Activated CD4-positive, alpha-beta T cell treated with anti-CD3 and anti-CD28 coated beads, Interleukin-2, amount 50 U/mL, for 16 hours (primary cell): Measurements from ENCODE around the gene ATF6.

Source experiments
- DNase-seq: peaks from one replicate; pipeline ENCODE4 v3.0.0-alpha.2; 2020

The ATF6 gene

DNA sequence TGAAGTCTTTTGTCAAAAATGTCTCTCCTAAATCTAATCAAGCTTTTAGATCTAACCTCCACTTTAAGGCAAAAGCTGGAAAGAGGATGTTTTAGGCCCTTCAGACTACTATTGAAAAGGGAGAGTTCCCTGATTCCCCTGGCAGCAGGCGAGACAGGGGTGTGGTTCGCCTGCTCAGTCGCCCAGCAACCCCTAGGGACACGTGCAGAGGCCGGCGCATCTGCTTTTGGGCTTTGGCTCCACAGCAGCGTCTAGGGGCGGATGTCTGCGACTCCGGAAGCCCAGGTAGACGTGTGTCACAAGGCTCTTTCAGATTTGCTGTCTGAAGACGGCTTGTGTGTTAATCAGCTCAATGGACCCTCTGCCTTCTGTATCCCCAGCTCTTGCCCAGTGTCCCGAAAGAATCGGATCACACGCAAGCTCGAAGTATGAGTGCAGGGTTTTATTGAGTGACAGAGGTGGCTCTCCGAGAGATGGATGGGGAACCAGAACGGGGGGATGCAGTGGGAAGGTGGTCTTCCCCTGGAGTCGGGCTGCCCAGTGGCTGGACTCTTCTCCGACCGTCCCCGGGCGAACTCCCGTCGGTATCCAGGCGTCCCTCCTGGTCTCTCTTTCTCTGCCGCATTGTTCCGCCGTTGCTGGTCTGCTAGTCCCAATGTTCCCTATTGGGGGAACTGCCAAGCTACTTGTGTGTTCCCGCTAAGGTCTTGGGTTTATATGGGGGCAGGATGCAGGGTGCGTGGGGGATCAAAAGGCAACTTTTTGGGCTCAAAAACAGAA is 212.1 kb downstream of the ATF6 start:
- no peak for DNase-seq

DNA sequence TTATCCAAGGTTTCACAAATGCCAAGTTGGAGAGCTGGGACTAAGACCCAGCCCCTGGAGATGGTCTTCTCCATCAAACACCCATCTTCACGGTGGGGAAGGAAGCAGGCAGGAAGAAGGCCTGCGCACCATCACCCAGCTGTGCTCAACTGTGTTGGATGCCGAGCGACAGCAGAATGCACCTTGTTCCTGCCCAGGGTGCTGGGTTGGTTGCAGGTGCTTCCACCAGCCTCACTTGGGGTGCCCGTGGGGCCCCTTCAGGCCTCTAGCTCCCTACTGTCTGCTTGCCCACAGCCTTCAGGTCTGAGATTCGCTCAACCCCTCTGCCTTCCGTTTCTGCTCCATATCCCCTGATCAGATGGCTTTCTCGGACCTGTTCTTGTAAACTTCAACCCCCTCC is 215.0 kb downstream of the ATF6 start:
- no peak for DNase-seq

DNA sequence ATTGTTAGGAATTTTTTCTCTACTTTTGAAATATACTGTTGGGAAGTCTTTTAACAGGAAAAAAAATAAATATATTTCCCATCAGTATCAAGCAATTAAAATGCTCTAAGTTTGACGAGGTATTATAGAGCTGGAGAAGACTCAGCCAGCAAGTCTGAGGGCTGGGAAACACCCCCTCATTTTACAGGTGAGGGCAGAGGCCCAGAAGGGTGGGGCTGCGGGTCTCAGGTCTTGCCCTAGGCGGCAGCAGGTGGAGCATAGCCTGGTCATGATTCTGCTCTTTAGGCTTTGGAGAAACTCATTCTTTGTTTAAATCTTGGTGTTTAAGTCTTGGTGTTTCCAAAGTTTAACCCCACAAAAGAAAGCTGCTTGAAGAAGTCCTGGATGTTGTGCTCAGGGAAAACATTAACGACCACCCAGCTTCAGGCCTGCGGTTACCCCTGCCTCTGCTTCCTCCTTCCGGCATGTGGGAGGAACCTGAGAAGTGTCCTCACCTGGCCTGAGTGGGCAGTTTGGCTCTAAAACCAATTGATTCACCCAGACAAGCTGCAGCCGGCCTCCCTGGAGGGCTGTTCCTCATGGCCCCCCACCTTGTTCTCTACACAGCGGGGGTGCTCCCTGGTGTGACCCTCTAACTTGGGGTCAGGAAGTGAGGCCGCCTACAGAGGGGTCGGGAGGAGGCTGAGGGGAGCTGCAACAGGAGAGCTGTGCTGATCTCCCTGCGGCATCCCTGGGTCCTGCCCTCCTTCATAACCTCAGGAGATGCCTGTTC is 215.8 kb downstream of the ATF6 start:
- DNase-seq = no peak

DNA sequence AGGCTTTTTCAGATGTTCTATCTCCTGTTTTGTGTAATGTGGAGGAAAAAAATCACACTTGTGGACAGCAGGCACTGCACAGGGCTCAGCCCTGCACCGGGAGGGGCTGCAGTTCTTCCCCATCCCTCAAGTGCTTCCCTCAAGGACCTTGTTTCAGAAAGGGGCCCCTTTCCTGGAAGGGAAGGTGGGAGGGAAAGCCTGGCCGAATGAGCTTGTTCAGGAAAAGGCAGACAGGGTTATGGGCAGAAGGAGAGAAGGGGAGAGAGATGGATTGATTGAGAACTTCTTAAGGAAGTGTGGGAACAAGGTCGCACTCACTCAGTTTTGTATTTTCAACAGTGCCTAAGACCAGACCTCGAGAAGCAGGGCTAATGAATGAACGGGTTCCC is 216.4 kb downstream of the ATF6 start:
- DNase-seq = no peak

DNA sequence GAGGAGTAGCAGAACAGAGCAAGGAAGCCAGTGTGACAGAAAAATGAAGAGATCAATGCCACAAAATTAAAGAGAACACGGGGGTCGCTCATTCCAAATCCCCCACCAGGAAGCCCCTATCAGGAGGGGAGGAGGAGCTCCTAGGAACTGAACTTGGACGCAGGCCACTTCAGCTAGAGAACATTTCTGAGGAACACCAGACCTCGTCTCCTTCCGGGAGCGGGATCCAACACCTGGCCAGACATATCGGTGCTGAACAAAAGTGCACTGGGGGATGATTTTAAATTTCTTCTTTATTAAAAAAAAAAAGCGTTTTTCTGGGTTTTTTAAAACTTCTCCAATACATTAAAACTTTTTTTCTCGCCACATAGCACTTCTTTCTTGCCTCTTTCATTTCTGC is 216.8 kb downstream of the ATF6 start:
- no peak for DNase-seq

DNA sequence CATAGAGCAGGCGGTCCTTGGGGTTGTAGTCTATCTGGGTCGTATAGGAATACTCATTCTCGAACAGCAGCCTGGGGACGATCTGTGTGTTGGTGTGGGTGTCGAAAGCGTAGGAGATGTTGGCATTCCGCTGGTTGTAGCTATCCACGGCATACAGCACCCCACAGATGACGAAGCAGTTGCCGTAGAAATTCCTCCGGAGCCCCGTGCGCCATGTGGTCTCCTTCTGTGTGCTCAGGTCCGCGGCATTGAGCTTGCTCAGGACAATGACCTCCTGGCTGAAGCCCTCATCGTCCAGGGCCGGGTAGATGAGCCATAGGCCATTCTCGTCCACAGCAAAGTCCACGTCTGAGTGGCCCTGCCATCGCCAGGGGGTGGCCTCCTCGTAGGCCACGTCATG is 217.6 kb downstream of the ATF6 start:
- no peak for DNase-seq

DNA sequence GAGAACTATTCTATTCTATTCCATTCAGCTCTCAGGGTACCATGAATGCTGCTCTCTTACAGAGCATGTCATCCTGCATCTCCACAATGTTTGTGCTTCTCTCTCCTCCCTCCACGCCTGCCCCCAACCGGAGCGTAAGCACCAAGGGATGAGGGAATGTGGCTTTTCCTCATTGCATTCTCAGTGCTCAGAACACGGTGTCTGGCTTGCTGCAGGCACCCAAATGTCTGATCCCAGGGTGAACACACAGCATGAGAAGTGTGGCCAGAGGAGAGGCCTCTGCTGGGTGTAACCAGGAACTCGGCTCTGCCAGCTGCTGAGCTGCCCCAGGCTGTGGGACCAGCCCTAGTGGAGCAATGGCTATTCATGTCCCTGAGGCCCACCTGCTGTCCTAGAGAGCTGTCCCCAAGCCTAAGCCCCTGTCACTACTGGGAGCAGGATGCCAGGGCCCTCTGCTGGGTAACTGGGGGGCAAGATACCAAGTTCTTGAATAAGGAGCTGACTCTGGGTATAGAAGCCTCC is 219.2 kb downstream of the ATF6 start:
- DNase-seq = no peak

DNA sequence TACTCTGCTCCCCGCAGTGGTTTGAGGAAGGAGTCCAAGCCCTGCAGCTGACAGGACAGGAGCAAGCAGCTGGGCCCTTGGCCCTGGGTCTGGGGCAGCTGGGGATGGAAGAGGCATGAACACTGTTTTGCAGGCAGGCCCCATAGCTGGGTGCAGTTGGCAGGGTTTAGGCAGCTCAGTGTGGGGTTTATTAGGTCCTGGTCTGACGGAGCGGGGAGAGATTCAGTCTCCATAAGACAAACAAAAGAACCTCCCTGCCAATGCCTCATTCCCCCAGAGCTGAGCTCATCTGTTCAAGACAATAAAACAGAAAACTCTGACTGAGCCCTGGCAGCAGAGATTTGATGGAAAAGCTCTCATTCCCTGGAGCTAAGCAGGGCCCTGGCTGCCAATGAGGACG is 220.2 kb downstream of the ATF6 start:
- no peak for DNase-seq

DNA sequence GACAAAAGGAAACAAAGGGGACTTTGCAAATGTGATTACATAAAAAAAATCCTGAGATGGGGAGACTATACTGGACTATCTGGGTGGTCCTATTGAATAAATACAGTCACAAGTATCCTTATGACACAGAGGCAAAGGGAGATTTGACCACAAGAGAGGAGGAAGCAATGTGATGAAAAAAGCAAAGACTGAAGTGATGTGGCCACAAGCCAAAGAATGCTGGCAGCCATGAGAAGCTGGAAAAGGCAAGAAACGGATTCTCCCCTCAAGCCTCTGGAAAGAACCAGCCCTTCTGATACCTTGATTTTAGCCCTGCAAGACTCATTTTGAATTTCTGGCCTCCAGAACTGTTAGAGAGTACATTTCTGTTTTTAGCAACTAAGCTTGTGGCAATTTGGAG is 221.2 kb downstream of the ATF6 start:
- DNase-seq = no peak

DNA sequence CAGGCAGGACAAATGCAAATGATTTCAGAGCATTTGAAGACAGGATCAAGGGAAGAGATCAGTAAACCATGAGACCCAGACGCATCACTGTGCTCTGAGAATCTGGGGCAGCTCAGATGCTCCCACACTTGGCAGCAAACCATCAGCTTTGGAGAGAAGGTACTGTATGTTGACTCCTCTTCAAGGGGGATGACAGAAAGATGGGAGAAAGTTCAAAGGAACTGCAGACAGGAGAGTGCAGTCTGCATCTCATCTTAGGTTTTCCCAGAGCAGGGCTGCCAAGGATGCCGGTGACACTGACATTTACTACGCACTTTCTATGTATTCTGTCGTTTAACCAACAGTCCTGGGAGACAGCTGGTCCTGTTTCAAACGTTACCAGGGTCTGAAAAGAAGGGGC is 221.8 kb downstream of the ATF6 start:
- DNase-seq = no peak

DNA sequence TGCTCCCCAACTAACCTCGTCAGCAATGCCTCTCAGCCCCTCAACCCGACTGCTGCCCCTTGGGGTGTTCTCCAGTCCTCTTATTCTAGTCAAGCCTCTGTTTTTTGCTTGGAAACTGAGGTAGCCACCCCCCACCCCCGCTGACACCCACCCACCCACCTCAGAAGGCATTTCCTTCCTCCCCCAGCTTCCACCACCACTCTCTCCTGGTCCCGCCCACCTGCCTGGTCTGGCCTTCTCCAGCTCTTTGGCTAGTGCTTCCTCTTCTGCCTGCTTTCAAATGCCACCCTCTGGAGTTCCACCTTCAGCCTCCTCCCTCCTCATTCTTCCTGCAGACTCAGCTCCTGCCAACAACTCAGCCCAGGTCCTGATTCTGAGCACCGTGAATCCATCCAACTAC is 222.3 kb downstream of the ATF6 start:
- no peak for DNase-seq

DNA sequence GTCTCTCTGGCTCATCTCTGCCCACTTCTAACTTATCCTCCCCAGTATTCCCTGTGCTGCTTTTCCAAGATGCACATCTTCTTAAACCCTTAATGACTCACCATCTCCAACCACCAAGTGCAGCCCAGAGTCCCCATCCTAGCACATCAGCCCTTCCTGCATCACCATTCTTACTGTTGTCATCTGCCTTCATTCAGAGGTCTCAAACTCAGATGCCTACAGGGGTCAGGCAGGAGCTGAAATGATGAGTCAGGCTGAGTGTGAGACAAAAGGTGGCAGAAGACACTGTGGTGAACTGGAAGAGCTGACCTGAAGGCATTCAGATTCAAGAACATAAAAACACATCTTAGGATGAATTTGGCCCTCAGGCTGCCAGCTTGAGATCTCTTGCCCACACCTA is 223.0 kb downstream of the ATF6 start:
- no peak for DNase-seq

DNA sequence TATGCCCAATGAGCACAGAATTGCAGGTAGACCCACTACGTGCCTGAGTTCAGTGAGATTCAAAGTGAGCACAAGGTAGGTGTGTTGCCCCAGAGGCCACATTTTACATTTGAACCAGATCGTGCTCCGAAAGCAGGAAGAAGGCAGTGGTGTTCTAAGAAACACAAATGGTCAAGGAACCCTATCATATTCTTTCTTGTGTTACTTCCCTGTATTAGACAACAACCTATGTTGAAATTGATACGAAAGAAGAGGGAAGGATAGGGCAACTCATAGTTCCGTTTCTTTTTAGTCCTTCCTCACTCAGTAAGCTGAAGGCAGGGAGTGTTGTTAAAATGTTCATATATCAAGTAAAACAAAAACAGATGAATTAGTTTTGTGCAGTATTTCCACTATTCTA is 223.7 kb downstream of the ATF6 start:
- no peak for DNase-seq

DNA sequence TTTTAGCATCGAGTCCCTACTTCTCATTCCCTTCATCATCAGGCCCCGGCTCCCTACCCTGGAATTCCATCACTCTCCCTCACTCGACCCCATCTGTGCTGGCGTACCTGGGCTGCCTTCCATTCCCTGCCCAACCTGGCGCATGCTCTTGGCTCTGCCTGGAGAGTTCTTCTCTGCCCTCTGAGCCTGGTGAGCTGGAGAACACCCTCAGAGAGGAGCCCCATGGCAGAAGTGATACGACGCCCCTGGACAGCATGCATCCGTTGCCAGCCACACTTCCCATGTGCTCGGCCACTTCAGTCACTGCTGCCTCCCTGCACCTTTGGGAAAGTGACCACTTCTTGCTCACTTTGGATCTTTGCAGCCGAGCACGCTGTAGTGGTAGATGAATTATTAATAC is 227.5 kb downstream of the ATF6 start:
- DNase-seq = no peak

DNA sequence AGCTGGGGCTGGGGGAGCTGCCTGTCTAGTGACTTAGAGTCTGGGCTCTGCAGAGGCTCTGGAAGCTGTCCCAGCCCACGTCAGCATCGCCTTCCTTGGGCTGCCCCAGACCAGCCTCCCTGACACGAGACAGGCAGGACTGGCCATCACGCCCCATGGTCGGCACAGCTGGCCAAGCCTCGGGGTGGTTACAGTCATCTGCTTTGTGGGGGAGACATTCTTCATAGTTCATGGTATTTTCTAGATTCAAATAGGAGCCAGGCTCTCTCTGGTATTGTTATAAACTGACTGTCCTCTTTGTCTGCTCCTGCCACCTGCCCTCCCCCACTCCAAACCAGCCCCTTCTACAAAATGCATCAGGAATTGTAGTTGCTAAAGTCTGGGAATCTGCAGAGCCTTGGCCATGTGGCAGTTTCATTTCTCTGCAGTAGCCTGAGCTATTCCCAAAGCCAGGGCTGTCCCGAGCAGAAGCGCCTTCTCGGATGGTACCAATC is 228.1 kb downstream of the ATF6 start:
- DNase-seq = no peak

DNA sequence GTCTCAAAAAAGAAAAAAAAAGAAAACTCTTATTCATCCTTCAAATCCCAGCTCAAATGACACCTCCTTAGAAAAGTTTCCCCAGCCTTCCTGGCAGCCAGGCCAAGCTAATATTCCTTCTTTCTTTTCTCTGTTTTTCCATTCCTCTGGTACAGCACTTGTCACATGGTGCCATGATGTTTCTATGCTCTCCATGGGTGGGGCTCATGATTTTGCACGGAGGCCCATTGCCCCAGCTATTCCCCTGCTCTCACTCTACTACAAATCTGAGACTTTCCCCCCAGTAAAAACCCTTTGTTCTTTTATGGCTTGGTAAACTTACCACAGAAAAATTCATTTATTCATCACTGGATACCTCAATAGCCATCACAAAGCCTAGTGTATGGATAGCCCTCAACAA is 231.0 kb downstream of the ATF6 start:
- no peak for DNase-seq

DNA sequence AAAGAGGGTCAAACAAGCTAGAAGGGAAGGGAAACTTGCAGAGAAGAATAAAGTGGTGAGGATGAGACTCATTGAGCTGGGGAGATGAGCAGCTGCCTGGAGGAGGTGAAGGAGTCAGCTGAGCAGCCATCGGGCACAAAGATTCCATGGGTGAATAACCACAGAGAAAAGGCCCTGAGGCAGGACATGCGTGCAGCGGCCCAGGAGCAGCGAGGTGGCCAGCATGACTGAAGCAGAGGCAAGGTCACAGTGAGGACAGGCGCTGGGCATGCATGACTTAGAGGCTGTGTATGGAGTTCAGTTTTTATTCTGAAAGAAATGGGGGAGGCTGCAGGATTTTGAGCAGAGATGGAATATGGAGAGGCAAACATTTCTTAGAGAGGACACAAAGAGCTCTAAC is 232.7 kb downstream of the ATF6 start:
- no peak for DNase-seq

DNA sequence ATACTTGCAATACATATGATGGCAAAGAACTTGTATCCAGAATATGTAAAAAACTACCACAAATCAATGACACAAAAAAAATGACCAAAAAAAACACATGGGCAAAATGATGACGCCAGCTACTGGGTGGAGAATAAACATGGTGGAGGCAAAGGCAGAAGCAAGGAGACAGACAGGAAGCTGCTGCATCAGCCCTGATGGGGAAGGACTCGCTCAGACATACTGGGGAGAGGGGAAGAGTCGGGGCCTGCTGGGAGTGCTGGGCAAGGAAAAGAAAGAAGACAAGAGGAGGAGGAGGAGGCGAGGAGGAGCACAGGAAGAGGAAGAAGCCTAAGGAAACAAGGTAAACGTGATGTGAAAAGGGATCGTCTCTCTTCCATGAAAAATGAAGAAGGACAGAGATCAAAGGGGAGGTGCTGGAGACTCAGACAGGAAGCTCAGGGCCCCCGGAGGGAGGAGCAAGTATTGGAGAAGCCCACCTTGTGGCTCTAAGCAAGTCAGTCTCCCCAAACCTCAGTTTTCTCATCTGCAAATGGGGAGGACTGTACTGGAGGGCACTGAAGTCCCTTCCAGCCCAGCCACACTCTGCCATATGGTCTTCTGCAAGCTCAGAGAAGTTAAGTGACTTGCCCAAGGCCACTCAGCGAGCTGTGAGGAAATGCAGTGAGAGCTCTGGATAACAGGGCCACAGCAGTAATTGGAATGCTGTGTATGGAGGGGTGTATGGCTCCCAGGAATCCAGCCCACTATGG is 233.4 kb downstream of the ATF6 start:
- no peak for DNase-seq

DNA sequence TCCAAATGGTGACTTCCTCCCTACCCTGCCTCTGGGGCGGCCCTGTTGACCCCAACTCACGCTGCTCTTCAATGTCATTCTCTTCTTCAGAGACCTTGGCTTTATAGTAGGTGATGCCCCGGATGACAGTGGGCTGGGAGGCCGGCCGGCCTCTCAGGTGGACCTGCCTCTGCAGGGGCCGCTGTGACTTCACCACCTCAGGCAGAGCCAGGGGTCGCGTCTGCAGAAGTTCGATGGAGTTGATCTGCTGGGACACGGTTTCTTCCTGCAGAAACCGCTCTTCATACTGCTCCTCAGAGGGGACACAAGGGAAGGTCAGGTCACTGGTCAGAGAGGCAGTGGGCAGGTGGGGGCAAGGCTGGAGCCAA is 233.9 kb downstream of the ATF6 start:
- DNase-seq = no peak

DNA sequence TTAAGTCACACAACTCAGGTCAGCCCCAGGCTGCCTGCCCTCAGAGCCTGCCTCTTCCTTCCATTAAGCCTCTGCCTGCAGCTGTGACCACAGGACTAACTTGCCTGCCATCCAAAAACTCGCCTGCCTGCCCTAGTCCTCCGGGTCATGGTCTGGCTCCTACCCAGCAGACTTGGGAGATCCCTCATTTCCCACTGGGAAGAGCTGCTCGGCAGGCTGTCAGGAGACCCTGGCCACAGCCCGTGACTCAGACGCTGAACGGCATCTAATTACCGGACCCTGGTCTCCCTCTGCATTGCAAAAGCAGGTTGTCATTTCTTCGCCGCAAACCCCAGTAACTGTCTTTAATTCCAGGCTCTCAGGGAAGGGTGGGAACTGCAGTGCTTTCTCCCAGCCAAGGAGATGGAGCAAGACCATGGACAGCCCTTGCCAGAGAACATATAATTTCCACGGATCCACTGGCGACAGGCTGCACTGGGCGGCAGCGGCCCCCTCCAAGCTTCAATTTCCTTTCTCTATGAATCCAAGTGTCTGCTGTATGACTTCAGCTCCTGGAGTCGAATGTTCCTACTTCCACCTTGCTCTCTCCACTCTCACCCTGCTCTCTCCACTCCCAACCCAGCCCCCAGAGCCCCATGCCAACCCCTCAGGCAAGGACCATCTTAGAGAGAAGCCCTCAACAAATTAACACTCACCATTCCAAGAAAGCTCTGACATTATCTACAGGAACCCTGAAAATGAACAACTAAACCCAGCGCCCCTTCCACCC is 237.1 kb downstream of the ATF6 start:
- no peak for DNase-seq

DNA sequence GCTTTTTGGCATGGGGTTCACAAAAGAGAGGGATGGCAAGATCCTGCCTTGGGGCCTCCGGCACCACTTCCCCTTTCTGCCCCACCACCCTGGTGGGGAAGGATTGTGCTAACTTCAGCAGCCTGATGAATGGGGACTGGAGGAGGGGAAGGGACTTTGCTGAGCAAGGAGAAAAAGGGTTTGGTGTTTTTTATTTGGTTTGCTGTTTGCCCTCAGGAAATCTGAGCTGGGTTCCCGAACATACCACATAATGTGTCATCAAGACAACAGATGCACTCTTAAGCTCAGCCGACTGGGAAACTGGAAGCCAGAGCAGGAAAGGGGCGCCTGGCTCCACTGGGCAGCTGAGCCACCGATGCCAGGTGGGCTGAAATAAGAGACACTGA is 237.7 kb downstream of the ATF6 start:
- no peak for DNase-seq

DNA sequence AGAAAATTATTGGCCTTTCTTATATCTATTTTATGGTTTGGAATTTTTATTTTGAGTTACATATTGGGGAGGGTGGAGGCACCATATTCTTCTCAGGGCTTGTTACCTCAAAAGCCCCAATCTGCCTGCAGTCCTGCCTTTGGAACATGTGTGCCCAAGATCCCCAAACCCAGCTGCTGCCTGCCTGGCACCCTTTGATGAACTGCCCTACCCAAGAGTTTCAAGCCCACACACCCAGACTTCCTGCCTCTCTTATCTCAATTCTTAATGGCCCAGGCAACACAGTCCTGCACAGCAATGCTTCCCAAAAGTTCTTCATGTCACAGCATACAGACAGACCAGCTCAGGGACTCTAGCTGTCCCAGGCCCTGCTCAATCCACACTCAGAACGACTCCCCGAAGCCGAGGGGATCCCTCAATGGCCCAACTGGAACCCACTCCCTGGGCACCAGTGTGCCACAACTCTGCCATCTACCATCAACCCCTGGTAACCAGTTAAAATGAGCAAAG is 238.4 kb downstream of the ATF6 start:
- no peak for DNase-seq

DNA sequence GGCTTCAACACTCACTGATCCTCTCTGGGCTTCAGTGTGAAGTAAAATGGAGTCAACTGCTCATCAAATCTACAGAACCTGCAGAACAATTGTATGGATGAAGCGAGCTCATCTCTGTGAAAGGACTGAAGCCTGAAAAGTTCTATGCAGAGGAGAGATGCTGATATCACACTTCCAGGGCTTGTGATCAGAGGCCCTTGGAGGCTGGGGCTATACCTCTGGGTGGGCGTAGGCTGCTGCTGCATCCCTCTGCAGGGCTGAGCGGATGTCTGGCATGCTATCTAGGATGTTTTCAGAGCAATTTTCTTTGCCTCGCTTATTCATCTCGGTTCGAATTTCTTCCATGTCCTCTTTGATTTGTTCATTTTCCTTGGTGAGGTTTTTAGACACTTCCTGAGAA is 240.0 kb downstream of the ATF6 start:
- no peak for DNase-seq
